Measurements from ENCODE around the gene DDX10.
"Not testable (repeated sequence)": the region's sequence is repeated elsewhere in the genome, so short reads cannot be mapped to it uniquely, and the experiment has no call there.

DDX10 gene

GRCh38 chr11:108724974-108725689, 60.3 kb downstream of the DDX10 start:
- no peak for DNase-seq

GRCh38 chr11:108726077-108726800, 61.4 kb downstream of the DDX10 start:
- DNase-seq, result no peak

- no peak for DNase-seq
Observed at GRCh38 chr11:108727665-108728064, 62.8 kb downstream of the DDX10 start.

GRCh38 chr11:108729227-108729871, 64.5 kb downstream of the DDX10 start:
- no peak for DNase-seq

- DNase-seq, result no peak
Observed at GRCh38 chr11:108732395-108732794, 67.5 kb downstream of the DDX10 start.

- DNase-seq, result no peak
Observed at GRCh38 chr11:108733479-108734116, 68.7 kb downstream of the DDX10 start.

- DNase-seq, result no peak
Observed at GRCh38 chr11:108734283-108734682, 69.4 kb downstream of the DDX10 start.

GRCh38 chr11:108734956-108735559, 70.2 kb downstream of the DDX10 start:
- no peak for DNase-seq

GRCh38 chr11:108740132-108740531, 75.3 kb downstream of the DDX10 start:
- DNase-seq, result not testable (repeated sequence)

GRCh38 chr11:108743851-108744250, 79.0 kb downstream of the DDX10 start:
- no peak for DNase-seq

GRCh38 chr11:108748968-108749367, 84.1 kb downstream of the DDX10 start:
- no peak for DNase-seq

- no peak for DNase-seq
Observed at GRCh38 chr11:108751444-108751843, 86.6 kb downstream of the DDX10 start.

GRCh38 chr11:108752297-108752751, 87.5 kb downstream of the DDX10 start:
- no peak for DNase-seq

- DNase-seq, result no peak
Observed at GRCh38 chr11:108754901-108755625, 90.2 kb downstream of the DDX10 start.

GRCh38 chr11:108757630-108758029, 92.8 kb downstream of the DDX10 start:
- DNase-seq, result no peak

GRCh38 chr11:108758458-108758857, 93.6 kb downstream of the DDX10 start:
- no peak for DNase-seq

- DNase-seq, result no peak
Observed at GRCh38 chr11:108766596-108767173, 101.8 kb downstream of the DDX10 start.

- DNase-seq, result no peak
Observed at GRCh38 chr11:108768370-108768769, 103.5 kb downstream of the DDX10 start.

GRCh38 chr11:108768964-108769363, 104.1 kb downstream of the DDX10 start:
- no peak for DNase-seq

GRCh38 chr11:108774037-108774730, 109.3 kb downstream of the DDX10 start:
- DNase-seq, result no peak

- no peak for DNase-seq
Observed at GRCh38 chr11:108775324-108775723, 110.5 kb downstream of the DDX10 start.
